HEK293 (cell line): ENCODE results near the gene NAPSA.
A peak's percentile ranks its signal among the peaks of the same experiment; 100 is the strongest.

Source experiments
- CTCF ChIA-PET: fragments of 350-600 bp; formaldehyde crosslinking; extraction: SDS; loops from one replicate; lab custom pipeline; 2021; ENCODE audit warnings: antibody characterized with exemption; lab: Yijun Ruan, JAX
- POLR2A ChIA-PET: fragments of 300-600 bp; formaldehyde crosslinking; extraction: SDS; loops from one replicate; lab custom pipeline; 2020; ENCODE audit warnings: antibody characterized with exemption, inconsistent platforms; lab: Yijun Ruan, JAX
- H3K27ac ChIP-seq: fragments of 200-500 bp; sonication (Bioruptor generic); 2 replicates; pipeline ENCODE4 v1.5.1; 2014; ENCODE audit warnings: low read depth, low read length, control low read depth, inconsistent platforms; ENCODE audit errors: extremely low read depth
- H3K36me3 ChIP-seq, 2 experiments: fragments of 200-500 bp in 1 of 2; sonication (Bioruptor generic) in 1 of 2; 1 replicate in 1 of 2; 2 replicates in 1 of 2; pipeline ENCODE4 v1.5.1; 2014 to 2017; ENCODE audit warnings: inconsistent platforms in 2 of 2, low read length in 2 of 2; ENCODE audit not compliant: control insufficient read depth in 2 of 2, insufficient read depth in 1 of 2
- H3K4me1 ChIP-seq: fragments of 200-500 bp; sonication (Bioruptor generic); 2 replicates; pipeline ENCODE4 v1.5.1; 2014; ENCODE audit warnings: mild to moderate bottlenecking, low read length, inconsistent platforms; ENCODE audit not compliant: control insufficient read depth, insufficient read depth
- H3K4me3 ChIP-seq: 2 replicates; pipeline ENCODE4 v1.5.1; 2011; ENCODE audit warnings: low read depth, mild to moderate bottlenecking, control low read depth, low read length, moderate library complexity
- H3K9me3 ChIP-seq: fragments of 200-500 bp; sonication (Bioruptor generic); 2 replicates; pipeline ENCODE4 v1.5.1; 2014; ENCODE audit warnings: low read depth, low read length, inconsistent platforms; ENCODE audit not compliant: control insufficient read depth, insufficient read depth
- BCL11A ChIP-seq: fragments of 450-650 bp; formaldehyde crosslinking; IDR thresholded peaks from 2 replicates; pipeline ENCODE4 v1.5.1; 2016; ENCODE audit warnings: low read depth, missing biosample characterization, missing genetic modification characterization
- HOXD13 ChIP-seq: sonication (generic); formaldehyde crosslinking; IDR thresholded peaks from 2 replicates; pipeline ENCODE4 v1.8.0; 2022; ENCODE audit warnings: missing genetic modification reagents, borderline replicate concordance
- KLF9 ChIP-seq: fragments of 450-650 bp; formaldehyde crosslinking; IDR thresholded peaks from 2 replicates; pipeline ENCODE4 v1.5.1; 2016; ENCODE audit warnings: missing biosample characterization, missing genetic modification characterization, low read depth
- ZNF157 ChIP-seq: fragments of 450-650 bp; formaldehyde crosslinking; IDR thresholded peaks from 2 replicates; pipeline ENCODE4 v1.5.1; 2016; ENCODE audit warnings: missing biosample characterization, missing genetic modification characterization
- ZNF16 ChIP-seq: fragments of 450-650 bp; formaldehyde crosslinking; IDR thresholded peaks from 2 replicates; pipeline ENCODE4 v1.5.1; 2016; ENCODE audit warnings: low read depth, missing biosample characterization, missing genetic modification characterization
- ZNF175 ChIP-seq: fragments of 450-650 bp; formaldehyde crosslinking; IDR thresholded peaks from 2 replicates; pipeline ENCODE4 v1.5.1; 2016; ENCODE audit warnings: missing biosample characterization, missing genetic modification characterization
- ZNF311 ChIP-seq: fragments of 450-650 bp; formaldehyde crosslinking; IDR thresholded peaks from 2 replicates; pipeline ENCODE4 v1.5.1; 2017; ENCODE audit warnings: missing biosample characterization, missing genetic modification characterization, borderline replicate concordance
- ZNF335 ChIP-seq: fragments of 450-650 bp; formaldehyde crosslinking; conservative IDR thresholded peaks from 2 replicates; pipeline ENCODE4 v1.5.1; 2016; ENCODE audit warnings: missing biosample characterization, missing genetic modification characterization
- ZNF626 ChIP-seq: fragments of 450-650 bp; sonication (Bioruptor Pico); formaldehyde crosslinking; IDR thresholded peaks from 2 replicates; pipeline ENCODE4 v1.5.1; 2018; ENCODE audit warnings: missing biosample characterization, missing genetic modification characterization, inconsistent platforms
- ZNF830 ChIP-seq: fragments of 450-650 bp; IDR thresholded peaks from 2 replicates; pipeline ENCODE4 v1.5.0; 2018; ENCODE audit warnings: missing biosample characterization, missing genetic modification characterization, low read depth, mild to moderate bottlenecking, moderate library complexity
- ZSCAN16 ChIP-seq: fragments of 450-650 bp; formaldehyde crosslinking; IDR thresholded peaks from 2 replicates; pipeline ENCODE4 v1.5.1; 2016; ENCODE audit warnings: missing biosample characterization, missing genetic modification characterization
- TF ChIP-seq, protein P1 (sequence below): fragments of 450-650 bp; IDR thresholded peaks from 2 replicates; pipeline ENCODE4 v1.5.1; 2018; ENCODE audit warnings: missing biosample characterization, mild to moderate bottlenecking, missing genetic modification characterization
- TF ChIP-seq, protein P2 (sequence below): fragments of 450-650 bp; formaldehyde crosslinking; conservative IDR thresholded peaks from 2 replicates; pipeline ENCODE4 v1.5.1; 2016; ENCODE audit warnings: low read depth, missing biosample characterization, missing genetic modification characterization
- TF ChIP-seq, protein P3 (sequence below): fragments of 450-650 bp; formaldehyde crosslinking; IDR thresholded peaks from 2 replicates; pipeline ENCODE4 v1.5.1; 2016; ENCODE audit warnings: missing biosample characterization, missing genetic modification characterization
- TF ChIP-seq, protein P4 (sequence below): fragments of 450-650 bp; formaldehyde crosslinking; IDR thresholded peaks from 2 replicates; pipeline ENCODE4 v1.5.1; 2016; ENCODE audit warnings: missing biosample characterization, missing genetic modification characterization
- TF ChIP-seq, protein P5 (sequence below): fragments of 450-650 bp; formaldehyde crosslinking; IDR thresholded peaks from 2 replicates; pipeline ENCODE4 v1.5.1; 2016; ENCODE audit warnings: missing biosample characterization, missing genetic modification characterization
- TF ChIP-seq, protein P6 (sequence below): fragments of 450-650 bp; formaldehyde crosslinking; IDR thresholded peaks from 2 replicates; pipeline ENCODE4 v1.5.1; 2016; ENCODE audit warnings: missing biosample characterization, missing genetic modification characterization
- TF ChIP-seq, protein P7 (sequence below): fragments of 450-650 bp; formaldehyde crosslinking; IDR thresholded peaks from 2 replicates; pipeline ENCODE4 v1.5.1; 2017; ENCODE audit warnings: missing biosample characterization, missing genetic modification characterization
- TF ChIP-seq, protein P8 (sequence below): fragments of 450-650 bp; formaldehyde crosslinking; IDR thresholded peaks from 2 replicates; pipeline ENCODE4 v1.5.1; 2016; ENCODE audit warnings: missing biosample characterization, missing genetic modification characterization

NAPSA gene

DNA sequence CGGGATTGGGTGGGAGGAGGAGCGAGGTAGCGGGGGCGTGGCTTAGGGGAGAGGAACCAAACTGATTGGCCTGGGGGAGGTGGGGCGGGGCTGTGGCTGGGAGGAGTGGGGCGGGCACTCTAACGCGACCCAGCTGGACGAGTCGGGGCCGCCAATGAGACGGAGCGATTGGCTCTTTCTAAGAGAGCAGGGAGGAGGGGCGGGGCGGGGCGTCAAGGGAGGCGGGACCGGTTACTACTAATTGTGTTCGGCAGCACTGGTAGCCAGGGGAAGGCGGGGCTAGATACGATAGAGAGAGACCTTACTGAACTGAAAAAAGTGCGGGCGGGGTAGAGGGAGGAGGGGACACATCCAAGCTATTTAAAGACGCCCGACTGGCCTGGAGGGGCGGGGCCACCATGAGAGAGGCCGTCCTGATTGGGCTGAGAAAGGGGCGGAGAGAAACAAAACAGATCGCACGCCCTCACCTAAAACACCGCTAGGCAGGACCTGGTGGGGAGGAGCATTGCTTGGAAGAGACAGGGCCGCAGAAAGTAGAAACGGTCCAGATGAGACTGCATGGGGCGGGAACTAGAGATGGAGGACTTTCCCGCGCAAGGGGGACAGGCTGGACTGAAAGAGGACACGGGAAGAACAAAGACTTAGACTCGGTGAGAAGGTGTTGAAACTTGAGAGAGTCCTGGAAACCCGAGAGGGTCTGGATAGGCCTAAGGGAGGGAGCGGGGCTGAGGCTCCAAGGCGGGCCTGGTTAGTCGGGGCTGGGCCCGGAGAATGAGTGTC, 36.1 kb downstream of the NAPSA start, which contains the start of gene KCNC3:
Gene KCNC3 (minus strand): TSS at position 232 of the 780 bp plus-strand sequence. CDS start 295 bp downstream, outside the sequence.
- peaks cover 16% of the 10 kb centered on the region for H3K4me1 ChIP-seq
- no peaks in the 10 kb centered on the region for H3K36me3 ChIP-seq
- CTCF ChIA-PET = interaction anchor here (0.6 to 1.8 kb wide), 11 partner anchors 9 to 405 kb away, joined by 3 to 11 read pairs (median 4); partner anchors contain the start of gene NR1H2
- H3K27ac ChIP-seq = peak within 1 kb of the TSS; percentile 66
- peak within 1 kb of the TSS; percentile 25 for H3K4me3 ChIP-seq
- H3K9me3 ChIP-seq = no peaks in the 10 kb centered on the region
- POLR2A ChIA-PET = interaction anchor here (0.5 to 2.7 kb wide), 19 partner anchors 11 to 466 kb away, joined by 3 to 9 read pairs (median 4); partner anchors contain the start of genes ATF5, JOSD2, MYH14 and NR1H2
- TF ChIP-seq HOXD13 (CRISPR knock-in tag) (no peak), KLF9 (peak; percentile 52; the same call in 1 of the 2 replicates), ZNF157 (tag by site-specific recombination) (no peak), ZNF830 (tag by site-specific recombination) (no peak), ZNF16 (tag by site-specific recombination) (no peak), ZNF335 (tag by site-specific recombination) (0 out of 2 replicates have a peak, but pooled peaks have one; percentile 13), ZSCAN16 (tag by site-specific recombination) (no peak), ZNF311 (tag by site-specific recombination) (no peak), BCL11A (tag by site-specific recombination) (no peak), ZNF175 (tag by site-specific recombination) (no peak), ZNF626 (tag by site-specific recombination) (no peak)
- TF ChIP-seq, protein P1, sequence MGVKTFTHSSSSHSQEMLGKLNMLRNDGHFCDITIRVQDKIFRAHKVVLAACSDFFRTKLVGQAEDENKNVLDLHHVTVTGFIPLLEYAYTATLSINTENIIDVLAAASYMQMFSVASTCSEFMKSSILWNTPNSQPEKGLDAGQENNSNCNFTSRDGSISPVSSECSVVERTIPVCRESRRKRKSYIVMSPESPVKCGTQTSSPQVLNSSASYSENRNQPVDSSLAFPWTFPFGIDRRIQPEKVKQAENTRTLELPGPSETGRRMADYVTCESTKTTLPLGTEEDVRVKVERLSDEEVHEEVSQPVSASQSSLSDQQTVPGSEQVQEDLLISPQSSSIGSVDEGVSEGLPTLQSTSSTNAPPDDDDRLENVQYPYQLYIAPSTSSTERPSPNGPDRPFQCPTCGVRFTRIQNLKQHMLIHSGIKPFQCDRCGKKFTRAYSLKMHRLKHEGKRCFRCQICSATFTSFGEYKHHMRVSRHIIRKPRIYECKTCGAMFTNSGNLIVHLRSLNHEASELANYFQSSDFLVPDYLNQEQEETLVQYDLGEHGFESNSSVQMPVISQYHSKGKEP (tag by site-specific recombination) = no peak
- TF ChIP-seq, protein P2, sequence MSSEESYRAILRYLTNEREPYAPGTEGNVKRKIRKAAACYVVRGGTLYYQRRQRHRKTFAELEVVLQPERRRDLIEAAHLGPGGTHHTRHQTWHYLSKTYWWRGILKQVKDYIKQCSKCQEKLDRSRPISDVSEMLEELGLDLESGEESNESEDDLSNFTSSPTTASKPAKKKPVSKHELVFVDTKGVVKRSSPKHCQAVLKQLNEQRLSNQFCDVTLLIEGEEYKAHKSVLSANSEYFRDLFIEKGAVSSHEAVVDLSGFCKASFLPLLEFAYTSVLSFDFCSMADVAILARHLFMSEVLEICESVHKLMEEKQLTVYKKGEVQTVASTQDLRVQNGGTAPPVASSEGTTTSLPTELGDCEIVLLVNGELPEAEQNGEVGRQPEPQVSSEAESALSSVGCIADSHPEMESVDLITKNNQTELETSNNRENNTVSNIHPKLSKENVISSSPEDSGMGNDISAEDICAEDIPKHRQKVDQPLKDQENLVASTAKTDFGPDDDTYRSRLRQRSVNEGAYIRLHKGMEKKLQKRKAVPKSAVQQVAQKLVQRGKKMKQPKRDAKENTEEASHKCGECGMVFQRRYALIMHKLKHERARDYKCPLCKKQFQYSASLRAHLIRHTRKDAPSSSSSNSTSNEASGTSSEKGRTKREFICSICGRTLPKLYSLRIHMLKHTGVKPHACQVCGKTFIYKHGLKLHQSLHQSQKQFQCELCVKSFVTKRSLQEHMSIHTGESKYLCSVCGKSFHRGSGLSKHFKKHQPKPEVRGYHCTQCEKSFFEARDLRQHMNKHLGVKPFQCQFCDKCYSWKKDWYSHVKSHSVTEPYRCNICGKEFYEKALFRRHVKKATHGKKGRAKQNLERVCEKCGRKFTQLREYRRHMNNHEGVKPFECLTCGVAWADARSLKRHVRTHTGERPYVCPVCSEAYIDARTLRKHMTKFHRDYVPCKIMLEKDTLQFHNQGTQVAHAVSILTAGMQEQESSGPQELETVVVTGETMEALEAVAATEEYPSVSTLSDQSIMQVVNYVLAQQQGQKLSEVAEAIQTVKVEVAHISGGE (tag by site-specific recombination) = no peak
- TF ChIP-seq, protein P3, sequence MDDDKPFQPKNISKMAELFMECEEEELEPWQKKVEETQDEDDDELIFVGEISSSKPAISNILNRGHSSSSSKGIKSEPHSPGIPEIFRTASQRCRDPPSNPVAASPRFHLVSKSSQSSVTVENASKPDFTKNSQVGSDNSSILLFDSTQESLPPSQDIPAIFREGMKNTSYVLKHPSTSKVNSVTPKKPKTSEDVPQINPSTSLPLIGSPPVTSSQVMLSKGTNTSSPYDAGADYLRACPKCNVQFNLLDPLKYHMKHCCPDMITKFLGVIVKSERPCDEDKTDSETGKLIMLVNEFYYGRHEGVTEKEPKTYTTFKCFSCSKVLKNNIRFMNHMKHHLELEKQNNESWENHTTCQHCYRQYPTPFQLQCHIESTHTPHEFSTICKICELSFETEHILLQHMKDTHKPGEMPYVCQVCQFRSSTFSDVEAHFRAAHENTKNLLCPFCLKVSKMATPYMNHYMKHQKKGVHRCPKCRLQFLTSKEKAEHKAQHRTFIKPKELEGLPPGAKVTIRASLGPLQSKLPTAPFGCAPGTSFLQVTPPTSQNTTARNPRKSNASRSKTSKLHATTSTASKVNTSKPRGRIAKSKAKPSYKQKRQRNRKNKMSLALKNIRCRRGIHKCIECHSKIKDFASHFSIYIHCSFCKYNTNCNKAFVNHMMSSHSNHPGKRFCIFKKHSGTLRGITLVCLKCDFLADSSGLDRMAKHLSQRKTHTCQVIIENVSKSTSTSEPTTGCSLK (tag by site-specific recombination) = no peak
- TF ChIP-seq, protein P4, sequence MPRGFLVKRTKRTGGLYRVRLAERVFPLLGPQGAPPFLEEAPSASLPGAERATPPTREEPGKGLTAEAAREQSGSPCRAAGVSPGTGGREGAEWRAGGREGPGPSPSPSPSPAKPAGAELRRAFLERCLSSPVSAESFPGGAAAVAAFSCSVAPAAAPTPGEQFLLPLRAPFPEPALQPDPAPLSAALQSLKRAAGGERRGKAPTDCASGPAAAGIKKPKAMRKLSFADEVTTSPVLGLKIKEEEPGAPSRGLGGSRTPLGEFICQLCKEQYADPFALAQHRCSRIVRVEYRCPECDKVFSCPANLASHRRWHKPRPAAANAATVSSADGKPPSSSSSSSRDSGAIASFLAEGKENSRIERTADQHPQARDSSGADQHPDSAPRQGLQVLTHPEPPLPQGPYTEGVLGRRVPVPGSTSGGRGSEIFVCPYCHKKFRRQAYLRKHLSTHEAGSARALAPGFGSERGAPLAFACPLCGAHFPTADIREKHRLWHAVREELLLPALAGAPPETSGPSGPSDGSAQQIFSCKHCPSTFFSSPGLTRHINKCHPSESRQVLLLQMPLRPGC = no peak
- TF ChIP-seq, protein P5, sequence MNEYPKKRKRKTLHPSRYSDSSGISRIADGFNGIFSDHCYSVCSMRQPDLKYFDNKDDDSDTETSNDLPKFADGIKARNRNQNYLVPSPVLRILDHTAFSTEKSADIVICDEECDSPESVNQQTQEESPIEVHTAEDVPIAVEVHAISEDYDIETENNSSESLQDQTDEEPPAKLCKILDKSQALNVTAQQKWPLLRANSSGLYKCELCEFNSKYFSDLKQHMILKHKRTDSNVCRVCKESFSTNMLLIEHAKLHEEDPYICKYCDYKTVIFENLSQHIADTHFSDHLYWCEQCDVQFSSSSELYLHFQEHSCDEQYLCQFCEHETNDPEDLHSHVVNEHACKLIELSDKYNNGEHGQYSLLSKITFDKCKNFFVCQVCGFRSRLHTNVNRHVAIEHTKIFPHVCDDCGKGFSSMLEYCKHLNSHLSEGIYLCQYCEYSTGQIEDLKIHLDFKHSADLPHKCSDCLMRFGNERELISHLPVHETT (tag by site-specific recombination) = no peak
- TF ChIP-seq, protein P6, sequence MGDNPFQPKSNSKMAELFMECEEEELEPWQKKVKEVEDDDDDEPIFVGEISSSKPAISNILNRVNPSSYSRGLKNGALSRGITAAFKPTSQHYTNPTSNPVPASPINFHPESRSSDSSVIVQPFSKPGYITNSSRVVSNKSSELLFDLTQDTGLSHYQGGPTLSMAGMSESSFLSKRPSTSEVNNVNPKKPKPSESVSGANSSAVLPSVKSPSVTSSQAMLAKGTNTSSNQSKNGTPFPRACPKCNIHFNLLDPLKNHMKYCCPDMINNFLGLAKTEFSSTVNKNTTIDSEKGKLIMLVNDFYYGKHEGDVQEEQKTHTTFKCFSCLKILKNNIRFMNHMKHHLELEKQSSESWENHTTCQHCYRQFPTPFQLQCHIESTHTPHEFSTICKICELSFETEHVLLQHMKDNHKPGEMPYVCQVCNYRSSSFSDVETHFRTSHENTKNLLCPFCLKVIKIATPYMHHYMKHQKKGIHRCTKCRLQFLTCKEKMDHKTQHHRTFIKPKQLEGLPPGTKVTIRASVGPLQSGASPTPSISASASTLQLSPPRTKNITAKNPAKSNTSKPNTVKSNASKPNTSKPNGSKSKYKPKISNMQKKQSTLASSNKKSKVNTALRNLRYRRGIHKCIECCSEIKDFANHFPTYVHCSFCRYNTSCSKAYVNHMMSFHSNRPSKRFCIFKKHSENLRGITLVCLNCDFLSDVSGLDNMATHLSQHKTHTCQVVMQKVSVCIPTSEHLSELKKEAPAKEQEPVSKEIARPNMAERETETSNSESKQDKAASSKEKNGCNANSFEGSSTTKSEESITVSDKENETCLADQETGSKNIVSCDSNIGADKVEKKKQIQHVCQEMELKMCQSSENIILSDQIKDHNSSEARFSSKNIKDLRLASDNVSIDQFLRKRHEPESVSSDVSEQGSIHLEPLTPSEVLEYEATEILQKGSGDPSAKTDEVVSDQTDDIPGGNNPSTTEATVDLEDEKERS = no peak
- TF ChIP-seq, protein P7, sequence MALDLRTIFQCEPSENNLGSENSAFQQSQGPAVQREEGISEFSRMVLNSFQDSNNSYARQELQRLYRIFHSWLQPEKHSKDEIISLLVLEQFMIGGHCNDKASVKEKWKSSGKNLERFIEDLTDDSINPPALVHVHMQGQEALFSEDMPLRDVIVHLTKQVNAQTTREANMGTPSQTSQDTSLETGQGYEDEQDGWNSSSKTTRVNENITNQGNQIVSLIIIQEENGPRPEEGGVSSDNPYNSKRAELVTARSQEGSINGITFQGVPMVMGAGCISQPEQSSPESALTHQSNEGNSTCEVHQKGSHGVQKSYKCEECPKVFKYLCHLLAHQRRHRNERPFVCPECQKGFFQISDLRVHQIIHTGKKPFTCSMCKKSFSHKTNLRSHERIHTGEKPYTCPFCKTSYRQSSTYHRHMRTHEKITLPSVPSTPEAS (tag by site-specific recombination) = no peak
- TF ChIP-seq, protein P8, sequence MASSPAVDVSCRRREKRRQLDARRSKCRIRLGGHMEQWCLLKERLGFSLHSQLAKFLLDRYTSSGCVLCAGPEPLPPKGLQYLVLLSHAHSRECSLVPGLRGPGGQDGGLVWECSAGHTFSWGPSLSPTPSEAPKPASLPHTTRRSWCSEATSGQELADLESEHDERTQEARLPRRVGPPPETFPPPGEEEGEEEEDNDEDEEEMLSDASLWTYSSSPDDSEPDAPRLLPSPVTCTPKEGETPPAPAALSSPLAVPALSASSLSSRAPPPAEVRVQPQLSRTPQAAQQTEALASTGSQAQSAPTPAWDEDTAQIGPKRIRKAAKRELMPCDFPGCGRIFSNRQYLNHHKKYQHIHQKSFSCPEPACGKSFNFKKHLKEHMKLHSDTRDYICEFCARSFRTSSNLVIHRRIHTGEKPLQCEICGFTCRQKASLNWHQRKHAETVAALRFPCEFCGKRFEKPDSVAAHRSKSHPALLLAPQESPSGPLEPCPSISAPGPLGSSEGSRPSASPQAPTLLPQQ = peak; percentile 37; the same call in 1 of the 2 replicates
